OCI-LY3 (cell line): ENCODE results near the gene AGMAT.

ENCODE experiments used
- H2AFZ ChIP-seq: fragments of 200-600, 300-600 bp; shearing (Covaris generic); 2 replicates; pipeline ENCODE4 v1.6.0; 2014; ENCODE audit warnings: antibody characterized with exemption, low read depth, low read length
- H3K27ac ChIP-seq: fragments of 200-600, 300-600 bp; sonication (generic); 2 replicates; pipeline ENCODE4 v1.5.1; 2014; ENCODE audit warnings: mild to moderate bottlenecking, low read length, moderate library complexity, mixed read lengths
- H3K27me3 ChIP-seq: fragments of 200-600, 300-600 bp; sonication (generic); 2 replicates; pipeline ENCODE4 v1.6.1; 2014; ENCODE audit warnings: low read depth, low read length, mixed read lengths
- H3K36me3 ChIP-seq: fragments of 200-600, 300-600 bp; sonication (generic); replicated peaks from 2 replicates; pipeline ENCODE3; 2014; ENCODE audit warnings: low read depth, low read length, mixed read lengths
- H3K4me1 ChIP-seq: fragments of 300-600, 200-600 bp; sonication (generic); 2 replicates; pipeline ENCODE4 v1.6.1; 2014; ENCODE audit warnings: low read length, mixed read lengths
- H3K4me2 ChIP-seq: fragments of 200-600, 300-600 bp; sonication (generic); 2 replicates; pipeline ENCODE4 v1.6.1; 2014; ENCODE audit warnings: low read length, mixed read lengths
- H3K4me3 ChIP-seq: fragments of 300-600, 200-600 bp; sonication (generic); 2 replicates; pipeline ENCODE4 v1.5.1; 2014; ENCODE audit warnings: antibody characterized with exemption, mild to moderate bottlenecking, low read length, moderate library complexity
- H3K79me2 ChIP-seq: fragments of 300-600, 200-600 bp; shearing (Covaris generic); 2 replicates; pipeline ENCODE4 v1.6.1; 2014; ENCODE audit warnings: mild to moderate bottlenecking, low read length, mixed read lengths
- H3K9ac ChIP-seq: fragments of 300-600, 200-600 bp; shearing (Covaris generic); 2 replicates; pipeline ENCODE4 v1.6.0; 2014; ENCODE audit warnings: mild to moderate bottlenecking, low read length, moderate library complexity
- H3K9me3 ChIP-seq: fragments of 200-600, 300-600 bp; shearing (Covaris generic); 2 replicates; pipeline ENCODE4 v1.6.1; 2014; ENCODE audit warnings: low read length, mixed read lengths; ENCODE audit not compliant: insufficient read depth
- H4K20me1 ChIP-seq: fragments of 200-600, 300-600 bp; sonication (generic); 2 replicates; pipeline ENCODE4 v1.6.1; 2016; ENCODE audit warnings: low read length, mixed read lengths; ENCODE audit not compliant: insufficient read depth
- EZH2phosphoT487 ChIP-seq: fragments of 200-600 bp; shearing (Covaris generic); IDR thresholded peaks from 2 replicates; pipeline ENCODE4 v1.6.1; 2018; ENCODE audit warnings: antibody characterized with exemption, mixed run types, low read depth
- TF ChIP-seq, protein P1 (sequence below): fragments of 200-600, 300-600 bp; sonication (generic); IDR thresholded peaks from 2 replicates; pipeline ENCODE4 v1.5.1; 2014; ENCODE audit warnings: antibody characterized with exemption, low read length, low read depth

The AGMAT gene

DNA sequence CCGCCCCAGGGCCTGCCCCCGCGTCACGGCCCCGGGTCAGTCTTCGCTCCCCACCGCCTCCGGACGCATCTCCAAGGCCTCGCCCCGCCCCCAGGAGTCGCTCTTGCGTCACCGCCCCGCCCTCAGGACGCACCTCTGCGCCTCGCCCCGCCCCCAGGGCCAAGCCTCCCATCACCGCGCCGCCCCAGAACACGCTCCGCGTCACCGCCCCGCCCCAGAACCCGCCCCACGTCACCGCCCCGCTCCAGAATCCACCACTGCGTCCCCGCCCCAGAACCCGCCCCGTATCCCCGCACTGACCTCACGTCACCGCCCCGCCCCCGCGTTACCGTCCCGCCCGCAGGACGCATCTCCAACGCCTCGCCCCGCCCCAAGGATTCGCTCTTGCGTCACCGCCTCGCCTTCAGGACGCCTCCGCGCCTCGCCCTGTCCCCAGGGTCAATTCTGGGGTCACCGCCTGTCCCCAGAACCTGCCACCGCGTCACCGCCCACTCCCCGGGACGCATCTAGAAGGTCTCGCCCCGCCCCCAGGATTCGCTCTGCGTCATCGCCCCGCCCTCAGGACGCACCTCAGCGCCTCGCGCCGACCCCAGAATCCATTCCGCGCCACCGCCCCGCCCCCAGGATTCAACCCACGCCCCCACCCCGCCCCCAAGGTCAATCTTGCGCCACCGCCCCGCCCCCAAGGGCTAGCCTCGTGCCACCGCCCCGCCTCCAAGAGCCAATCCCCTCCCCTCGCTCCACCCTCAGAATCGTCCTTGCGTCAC is 60.4 kb downstream of the AGMAT start:
- TF ChIP-seq EZH2phosphoT487: no peak
- TF ChIP-seq, protein P1, sequence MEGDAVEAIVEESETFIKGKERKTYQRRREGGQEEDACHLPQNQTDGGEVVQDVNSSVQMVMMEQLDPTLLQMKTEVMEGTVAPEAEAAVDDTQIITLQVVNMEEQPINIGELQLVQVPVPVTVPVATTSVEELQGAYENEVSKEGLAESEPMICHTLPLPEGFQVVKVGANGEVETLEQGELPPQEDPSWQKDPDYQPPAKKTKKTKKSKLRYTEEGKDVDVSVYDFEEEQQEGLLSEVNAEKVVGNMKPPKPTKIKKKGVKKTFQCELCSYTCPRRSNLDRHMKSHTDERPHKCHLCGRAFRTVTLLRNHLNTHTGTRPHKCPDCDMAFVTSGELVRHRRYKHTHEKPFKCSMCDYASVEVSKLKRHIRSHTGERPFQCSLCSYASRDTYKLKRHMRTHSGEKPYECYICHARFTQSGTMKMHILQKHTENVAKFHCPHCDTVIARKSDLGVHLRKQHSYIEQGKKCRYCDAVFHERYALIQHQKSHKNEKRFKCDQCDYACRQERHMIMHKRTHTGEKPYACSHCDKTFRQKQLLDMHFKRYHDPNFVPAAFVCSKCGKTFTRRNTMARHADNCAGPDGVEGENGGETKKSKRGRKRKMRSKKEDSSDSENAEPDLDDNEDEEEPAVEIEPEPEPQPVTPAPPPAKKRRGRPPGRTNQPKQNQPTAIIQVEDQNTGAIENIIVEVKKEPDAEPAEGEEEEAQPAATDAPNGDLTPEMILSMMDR: no peak

DNA sequence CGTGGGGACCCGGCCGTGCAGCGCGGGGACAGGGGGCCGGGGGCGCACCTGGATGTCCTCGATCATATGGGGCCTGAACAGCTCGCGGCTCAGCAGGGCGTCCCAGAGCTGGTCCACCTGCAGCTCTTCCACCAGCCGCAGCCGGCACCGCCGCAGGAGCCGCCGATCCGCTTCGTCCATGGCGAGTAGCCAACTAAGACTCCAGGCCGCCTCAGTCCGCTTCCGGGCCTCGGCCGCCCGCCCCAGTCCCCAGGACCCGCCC is 60.9 kb downstream of the AGMAT start, which contains the start of gene CASP9:
Gene CASP9, minus strand, starts transcription at position 195 of the 262 bp plus-strand sequence. Its CDS starts 15 bp downstream, at position 180.
- Histone ChIP-seq H3K9me3 (no peaks in the 10 kb centered on the region), H3K4me3 (peak within 1 kb of the TSS; percentile 96), H3K9ac (peak within 1 kb of the TSS; percentile 79), H3K27me3 (no peaks in the 10 kb centered on the region), H4K20me1 (no peaks in the 10 kb centered on the region), H3K36me3 (no peaks in the 10 kb centered on the region), H2AFZ (peak within 1 kb of the TSS; percentile 71; the same call in 1 of the 2 replicates), H3K79me2 (peaks cover 14% of the 10 kb centered on the region), H3K27ac (peak within 1 kb of the TSS; percentile 78), H3K4me1 (peaks cover 25% of the 10 kb centered on the region), H3K4me2 (peak within 1 kb of the TSS; percentile 100)
- TF ChIP-seq, protein P1: no peak
- no peak for TF ChIP-seq EZH2phosphoT487

More for the DNA sequence above, 60.4 kb downstream of the AGMAT start:
- H3K4me2 ChIP-seq: peak overlapping the region; percentile 95; the same call in 1 of the 2 replicates
- H3K4me3 ChIP-seq: peak overlapping the region; percentile 96
- peak overlapping the region; percentile 79 for H3K9ac ChIP-seq
- no peaks in the 10 kb centered on the region for H4K20me1 ChIP-seq
- H3K36me3 ChIP-seq: no peaks in the 10 kb centered on the region
- no peaks in the 10 kb centered on the region for H3K9me3 ChIP-seq
- peaks cover 14% of the 10 kb centered on the region for H3K79me2 ChIP-seq
- H3K4me1 ChIP-seq: peaks cover 25% of the 10 kb centered on the region
- peak overlapping the region; percentile 78 for H3K27ac ChIP-seq
- no peak overlapping the region for H2AFZ ChIP-seq
- no peaks in the 10 kb centered on the region for H3K27me3 ChIP-seq

DNA sequence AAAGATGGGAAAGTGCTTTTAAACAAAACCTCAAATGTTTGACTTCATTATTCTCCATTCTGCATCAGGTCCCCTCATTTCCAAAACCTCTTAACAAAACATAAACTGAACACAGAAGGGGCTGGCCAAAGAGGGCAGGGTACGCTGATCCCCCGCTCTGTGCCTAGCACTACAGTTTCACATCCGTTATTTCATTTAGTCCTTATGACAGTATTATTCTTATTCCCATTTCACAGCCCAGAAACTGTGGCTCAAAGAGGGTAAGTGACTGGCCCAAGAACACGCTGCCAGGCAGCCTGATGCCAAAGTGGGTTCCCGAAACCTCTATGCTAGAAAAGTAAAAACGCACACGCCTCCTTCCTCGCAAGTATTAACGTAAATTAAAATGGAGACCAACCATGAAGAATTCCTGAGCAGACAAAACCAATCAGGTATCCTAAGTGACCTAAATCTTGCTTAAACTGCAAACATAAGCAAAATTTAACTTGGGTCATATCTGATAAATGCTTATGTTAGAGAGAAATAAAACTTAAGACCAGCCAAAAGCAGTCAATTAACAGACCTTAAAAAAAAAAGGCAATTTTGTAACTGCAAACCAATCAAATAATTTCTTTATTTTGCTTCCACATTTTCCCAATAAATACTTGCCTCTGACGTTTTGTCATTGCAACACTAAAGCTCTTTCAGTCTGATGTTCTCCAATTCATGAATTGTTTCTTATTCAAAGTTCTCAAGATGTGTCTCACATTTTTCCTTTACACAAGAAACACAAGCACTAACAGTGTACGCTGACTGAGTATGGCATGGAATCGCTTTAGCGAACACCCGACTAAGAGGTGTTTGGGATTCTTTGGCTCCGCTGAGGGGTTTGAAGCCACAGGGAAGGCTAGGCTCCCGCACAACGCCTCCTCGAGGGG is 61.5 kb downstream of the AGMAT start:
- peak overlapping the region; percentile 95 for H3K4me2 ChIP-seq
- no peaks in the 10 kb centered on the region for H3K9me3 ChIP-seq
- no peaks in the 10 kb centered on the region for H3K27me3 ChIP-seq
- H3K79me2 ChIP-seq: peaks cover 14% of the 10 kb centered on the region
- no peaks in the 10 kb centered on the region for H4K20me1 ChIP-seq
- H3K27ac ChIP-seq: peak overlapping the region; percentile 27
- H3K36me3 ChIP-seq: no peaks in the 10 kb centered on the region
- peak overlapping the region; percentile 96 for H3K4me3 ChIP-seq
- peak overlapping the region; percentile 72 for H3K9ac ChIP-seq
- peak overlapping the region; percentile 41; the same call in 1 of the 2 replicates for H2AFZ ChIP-seq
- no peak for TF ChIP-seq EZH2phosphoT487
- TF ChIP-seq, protein P1: no peak
- H3K4me1 ChIP-seq: peaks cover 23% of the 10 kb centered on the region

DNA sequence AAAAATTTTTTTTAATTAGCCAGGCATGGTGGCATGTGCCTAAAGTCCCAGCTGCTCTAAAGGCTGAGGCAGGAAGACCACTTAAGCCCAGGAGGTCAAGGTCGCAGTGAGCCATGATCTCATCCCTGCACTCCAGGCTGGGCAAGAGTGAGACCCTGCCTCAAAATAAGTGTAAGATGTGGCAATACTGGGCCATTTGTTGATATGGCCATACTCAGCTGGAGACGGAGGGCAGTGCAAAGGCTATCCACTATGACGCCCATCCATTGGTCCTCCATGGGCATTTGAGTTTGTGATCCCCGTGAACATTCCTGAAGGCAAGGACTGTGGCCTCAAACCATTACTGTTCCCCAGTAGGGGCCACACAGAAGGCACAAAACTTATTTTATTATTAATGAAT is 62.3 kb downstream of the AGMAT start:
- Histone ChIP-seq H3K4me2 (peak overlapping the region; percentile 95; the same call in 1 of the 2 replicates), H4K20me1 (no peaks in the 10 kb centered on the region), H3K4me1 (peaks cover 18% of the 10 kb centered on the region), H3K36me3 (no peaks in the 10 kb centered on the region), H2AFZ (no peak overlapping the region), H3K4me3 (no peak overlapping the region), H3K9me3 (no peaks in the 10 kb centered on the region), H3K79me2 (peaks cover 6% of the 10 kb centered on the region), H3K9ac (no peak overlapping the region), H3K27me3 (no peaks in the 10 kb centered on the region), H3K27ac (no peak overlapping the region)
- no peak for TF ChIP-seq EZH2phosphoT487
- TF ChIP-seq, protein P1: no peak
